ENCODE data around the gene EP400. TPM values are rescaled to one million over a fixed set of nuclear protein-coding genes. Genes with fewer than 3 reads are reported as not detected.

EP400 gene
- total RNA-seq, 1 experiment from 2014 or later = 80.1 TPM

GRCh38 chr12:132055535-132056096, 105.9 kb downstream of the EP400 start:
- peaks cover 53% of the 10 kb centered on the region for H3K36me3 ChIP-seq (ENCODE audit: insufficient read depth, low read length, poor library complexity, severe bottlenecking)
- intact Hi-C loops (cut with micrococcal nuclease; ENCODE audit: unreplicated experiment) = no loop called here
- CTCF ChIA-PET = no interaction called here

GRCh38 chr12:132056320-132056719, 106.6 kb downstream of the EP400 start:
- TF ChIP-seq EZH2 (IDR thresholded peaks at IDR 0.05; ENCODE audit: borderline replicate concordance, low read depth, low read length, poor library complexity, severe bottlenecking) (no peak), CTCF (conservative IDR thresholded peaks at IDR 0.05; ENCODE audit: low read depth, low read length) (no peak)
- Histone ChIP-seq H3K4me3 (ENCODE audit: low read depth, low read length, poor library complexity, severe bottlenecking) (no peak overlapping the region), H3K4me1 (ENCODE audit: insufficient read depth, low read length, poor library complexity, severe bottlenecking) (no peaks in the 10 kb centered on the region), H3K36me3 (ENCODE audit: insufficient read depth, low read length, poor library complexity, severe bottlenecking) (peaks cover 52% of the 10 kb centered on the region), H3K27ac (ENCODE audit: low read depth, low read length, poor library complexity, severe bottlenecking) (no peak overlapping the region), H3K27me3 (replicated peaks; ENCODE audit: insufficient read depth, low read depth, low read length, poor library complexity) (no peaks in the 10 kb centered on the region), H3K9me3 (ENCODE audit: low read depth, low read length, poor library complexity, severe bottlenecking) (no peaks in the 10 kb centered on the region)
- intact Hi-C loops (cut with micrococcal nuclease; ENCODE audit: unreplicated experiment) = no loop called here
- no TSS peak for BruUV-seq (replicated peaks)
- ChIA-PET CTCF (no interaction called here), POLR2A (ENCODE audit: low non-redundant PET) (no interaction called here)
- no peak for DNase-seq (ENCODE audit: low spot score)

More at GRCh38 chr12:132055535-132056096, 105.9 kb downstream of the EP400 start:
- BruUV-seq (replicated peaks) = no TSS peak
- Histone ChIP-seq H3K27ac (ENCODE audit: low read depth, low read length, poor library complexity, severe bottlenecking) (no peak overlapping the region), H3K9me3 (ENCODE audit: low read depth, low read length, poor library complexity, severe bottlenecking) (no peaks in the 10 kb centered on the region), H3K4me3 (ENCODE audit: low read depth, low read length, poor library complexity, severe bottlenecking) (no peak overlapping the region), H3K27me3 (replicated peaks; ENCODE audit: insufficient read depth, low read depth, low read length, poor library complexity) (no peaks in the 10 kb centered on the region), H3K4me1 (ENCODE audit: insufficient read depth, low read length, poor library complexity, severe bottlenecking) (no peaks in the 10 kb centered on the region)
- POLR2A ChIA-PET (ENCODE audit: low non-redundant PET) = no interaction called here
- TF ChIP-seq EZH2 (IDR thresholded peaks at IDR 0.05; ENCODE audit: borderline replicate concordance, low read depth, low read length, poor library complexity, severe bottlenecking) (no peak), CTCF (conservative IDR thresholded peaks at IDR 0.05; ENCODE audit: low read depth, low read length) (no peak)
- DNase-seq (ENCODE audit: low spot score) = no peak

- peaks cover 54% of the 10 kb centered on the region for H3K36me3 ChIP-seq (ENCODE audit: insufficient read depth, low read length, poor library complexity, severe bottlenecking)
- no peaks in the 10 kb centered on the region for H3K4me1 ChIP-seq (ENCODE audit: insufficient read depth, low read length, poor library complexity, severe bottlenecking)
- no peak for TF ChIP-seq CTCF (conservative IDR thresholded peaks at IDR 0.05; ENCODE audit: low read depth, low read length)
- no peak for TF ChIP-seq EZH2 (IDR thresholded peaks at IDR 0.05; ENCODE audit: borderline replicate concordance, low read depth, low read length, poor library complexity, severe bottlenecking)
- DNase-seq (ENCODE audit: low spot score) = no peak
- no TSS peak for BruUV-seq (replicated peaks)
- ChIA-PET POLR2A (ENCODE audit: low non-redundant PET) (no interaction called here), CTCF (no interaction called here)
- intact Hi-C loops (cut with micrococcal nuclease; ENCODE audit: unreplicated experiment) = no loop called here
- no peaks in the 10 kb centered on the region for H3K27me3 ChIP-seq (replicated peaks; ENCODE audit: insufficient read depth, low read depth, low read length, poor library complexity)
- no peak overlapping the region for H3K4me3 ChIP-seq (ENCODE audit: low read depth, low read length, poor library complexity, severe bottlenecking)
- H3K27ac ChIP-seq (ENCODE audit: low read depth, low read length, poor library complexity, severe bottlenecking) = no peak overlapping the region
- H3K9me3 ChIP-seq (ENCODE audit: low read depth, low read length, poor library complexity, severe bottlenecking) = no peaks in the 10 kb centered on the region
Observed at GRCh38 chr12:132056951-132057350, 107.2 kb downstream of the EP400 start.
